Thymus (tissue), 11 donors: ENCODE results near the gene BRIP1. TPM values are rescaled to one million over a fixed set of nuclear protein-coding genes. Genes with fewer than 3 reads are reported as not detected.

ENCODE experiments used
- DNase-seq, 9 donors: peaks; one replicate each; pipeline ENCODE4 v3.0.0-alpha.2; 2013; ENCODE audit warnings: low spot score in 9 of 9, low read depth in 6 of 9, missing footprints in 1 of 9
- H3K27ac ChIP-seq, 2 donors: one replicate each; pipeline ENCODE4 v1.5.1; 2013; ENCODE audit warnings: control low read depth in 1 of 2, low read depth in 1 of 2, low read length in 1 of 2, mild to moderate bottlenecking in 1 of 2, moderate library complexity in 1 of 2
- H3K27me3 ChIP-seq, 2 donors: one replicate each; pipeline ENCODE4 v1.5.1; 2013; ENCODE audit warnings: low read length in 1 of 2; ENCODE audit not compliant: control insufficient read depth in 2 of 2, insufficient read depth in 1 of 2
- H3K36me3 ChIP-seq, 2 donors: one replicate each; pipeline ENCODE4 v1.5.1; 2013; ENCODE audit warnings: low read length in 1 of 2, mild to moderate bottlenecking in 1 of 2, moderate library complexity in 1 of 2; ENCODE audit not compliant: control insufficient read depth in 2 of 2, insufficient read depth in 2 of 2
- H3K4me1 ChIP-seq, 2 donors: one replicate each; pipeline ENCODE4 v1.5.1; 2013; ENCODE audit warnings: low read length in 2 of 2; ENCODE audit not compliant: control insufficient read depth in 2 of 2, insufficient read depth in 2 of 2
- H3K4me3 ChIP-seq, 2 donors: one replicate each; pipeline ENCODE4 v1.5.1; 2013; ENCODE audit warnings: low read length in 2 of 2, control low read depth in 1 of 2, mild to moderate bottlenecking in 1 of 2
- H3K9me3 ChIP-seq, 2 donors: one replicate each; pipeline ENCODE4 v1.5.1; 2013; ENCODE audit warnings: low read length in 1 of 2, mild to moderate bottlenecking in 1 of 2; ENCODE audit not compliant: control insufficient read depth in 2 of 2, insufficient read depth in 1 of 2
- WGBS: extraction: QIAGEN DNeasy Blood & Tissue Kit; methylation state at CpG from one replicate; pipeline ENCODE4 v1.1.7; 2013; 5-methylcytosine and 5-hydroxymethylcytosine counted together
- polyA plus RNA-seq: library from polyadenylated mRNA; stranded (reverse); fragments of 200-250 nt; gene quantifications from one replicate; pipeline ENCODE4 v1.2.3, GENCODE V29; 2013
- total RNA-seq: library from RNA; stranded (reverse); fragments of 120-200 nt; gene quantifications from one replicate; pipeline ENCODE4 v1.2.4, GENCODE V29; 2013
- donor health status: healthy.

BRIP1 gene
- total and polyA plus RNA-seq, 2 donors, result 0.68 to 11.5 TPM

DNA sequence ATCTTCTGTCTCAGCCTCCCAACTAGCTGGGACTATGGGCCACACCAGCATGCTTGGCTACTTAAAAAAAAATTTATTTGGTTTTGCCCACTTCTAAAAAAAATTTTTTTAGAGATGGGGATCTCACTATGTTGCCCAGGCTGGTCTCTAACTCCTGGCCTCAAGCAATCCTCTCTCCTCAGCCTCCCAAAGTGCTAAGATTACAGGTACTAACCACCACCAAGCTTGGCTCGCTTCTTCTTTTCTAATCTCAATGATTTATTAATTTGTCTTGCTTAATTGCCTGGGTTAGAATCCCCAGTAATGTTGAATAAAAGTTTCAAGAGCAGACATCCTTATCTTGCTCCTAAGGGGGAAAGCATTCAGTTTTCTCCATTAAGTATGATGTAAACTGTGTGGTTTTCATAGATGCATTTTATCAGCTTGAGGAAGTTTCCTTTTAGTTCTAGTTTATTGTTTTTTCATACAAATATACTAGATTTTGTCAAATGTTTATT, 206.6 kb downstream of the BRIP1 start:
- no peak for DNase-seq
- Histone ChIP-seq H3K27me3 (no peaks in the 10 kb centered on the region), H3K9me3 (no peaks in the 10 kb centered on the region), H3K4me3 (no peak overlapping the region), H3K27ac (no peak overlapping the region), H3K36me3 (no peaks in the 10 kb centered on the region), H3K4me1 (no peaks in the 10 kb centered on the region)
- WGBS, result 93% methylated on average over 1 of the region's 1 CpG

DNA sequence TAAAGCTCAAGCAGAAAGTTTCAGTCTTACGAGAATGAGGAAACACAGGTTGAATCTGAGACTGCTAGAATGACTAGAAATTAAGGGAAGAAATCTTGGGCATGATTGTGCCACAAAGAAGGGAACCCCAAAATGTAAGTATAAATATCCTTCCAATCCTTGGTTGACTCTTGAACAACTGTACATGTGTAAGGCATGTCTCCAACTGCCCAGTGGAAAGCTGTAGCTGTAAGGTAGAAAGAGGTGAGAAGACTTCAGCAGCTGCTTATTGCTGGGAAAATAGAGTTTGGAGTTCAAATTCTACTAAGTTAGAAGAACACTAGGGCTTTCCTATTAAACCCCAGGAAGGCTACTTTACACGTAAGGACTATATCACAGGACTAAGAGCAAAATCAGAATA, 212.6 kb downstream of the BRIP1 start:
- Histone ChIP-seq H3K4me3 (no peak overlapping the region), H3K9me3 (no peaks in the 10 kb centered on the region), H3K27me3 (no peaks in the 10 kb centered on the region), H3K36me3 (no peaks in the 10 kb centered on the region), H3K4me1 (no peaks in the 10 kb centered on the region), H3K27ac (no peak overlapping the region)
- 96% methylated on average over 2 of the region's 2 CpGs for WGBS
- DNase-seq, result no peak

GRCh38 chr17:61648587-61648986, 214.7 kb downstream of the BRIP1 start:
- peaks cover 0 to 3% of the 10 kb centered on the region in 2 donors for H3K27me3 ChIP-seq
- no peaks in the 10 kb centered on the region for H3K9me3 ChIP-seq
- H3K4me3 ChIP-seq, result no peak overlapping the region
- DNase-seq, result no peak
- H3K36me3 ChIP-seq, result no peaks in the 10 kb centered on the region
- WGBS, result 83% methylated on average over 1 of the region's 1 CpG
- H3K4me1 ChIP-seq, result no peaks in the 10 kb centered on the region
- no peak overlapping the region for H3K27ac ChIP-seq

GRCh38 chr17:61647047-61647446, 216.3 kb downstream of the BRIP1 start:
- H3K4me1 ChIP-seq, result no peaks in the 10 kb centered on the region
- H3K36me3 ChIP-seq, result no peaks in the 10 kb centered on the region
- no peak for DNase-seq
- H3K4me3 ChIP-seq, result no peak overlapping the region
- peaks cover 0 to 4% of the 10 kb centered on the region in 2 donors for H3K27me3 ChIP-seq
- H3K27ac ChIP-seq, result no peak overlapping the region
- 96% methylated on average over 2 of the region's 2 CpGs for WGBS
- no peaks in the 10 kb centered on the region for H3K9me3 ChIP-seq

DNA sequence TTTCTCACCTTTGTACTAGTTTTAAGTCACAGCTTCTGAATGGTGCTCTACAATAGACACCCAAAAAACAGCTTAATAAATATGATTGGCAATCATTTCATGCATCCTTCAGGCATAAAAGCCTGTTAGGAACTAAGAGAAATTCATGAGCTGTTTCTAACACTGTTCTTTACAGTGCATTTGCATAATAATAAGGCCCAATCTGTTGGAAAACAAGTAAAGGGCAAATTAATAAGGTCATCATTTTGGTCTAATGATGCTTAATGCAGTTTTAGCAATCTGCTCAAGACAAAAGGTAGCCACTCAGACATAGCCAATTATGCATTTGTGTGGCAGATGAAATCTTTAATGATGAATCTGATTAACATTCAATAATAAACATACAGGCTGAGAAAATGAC, 216.8 kb downstream of the BRIP1 start:
- DNase-seq, result no peak
- Histone ChIP-seq H3K27me3 (peaks cover 0 to 4% of the 10 kb centered on the region in 2 donors), H3K36me3 (no peaks in the 10 kb centered on the region), H3K4me1 (no peaks in the 10 kb centered on the region), H3K27ac (no peak overlapping the region), H3K9me3 (no peaks in the 10 kb centered on the region), H3K4me3 (no peak overlapping the region)

GRCh38 chr17:61645920-61646319, 217.4 kb downstream of the BRIP1 start:
- Histone ChIP-seq H3K4me3 (no peak overlapping the region), H3K27me3 (peaks cover 0 to 4% of the 10 kb centered on the region in 2 donors), H3K27ac (no peak overlapping the region), H3K36me3 (no peaks in the 10 kb centered on the region), H3K4me1 (no peaks in the 10 kb centered on the region), H3K9me3 (no peaks in the 10 kb centered on the region)
- 97% methylated on average over 3 of the region's 3 CpGs for WGBS
- no peak for DNase-seq

DNA sequence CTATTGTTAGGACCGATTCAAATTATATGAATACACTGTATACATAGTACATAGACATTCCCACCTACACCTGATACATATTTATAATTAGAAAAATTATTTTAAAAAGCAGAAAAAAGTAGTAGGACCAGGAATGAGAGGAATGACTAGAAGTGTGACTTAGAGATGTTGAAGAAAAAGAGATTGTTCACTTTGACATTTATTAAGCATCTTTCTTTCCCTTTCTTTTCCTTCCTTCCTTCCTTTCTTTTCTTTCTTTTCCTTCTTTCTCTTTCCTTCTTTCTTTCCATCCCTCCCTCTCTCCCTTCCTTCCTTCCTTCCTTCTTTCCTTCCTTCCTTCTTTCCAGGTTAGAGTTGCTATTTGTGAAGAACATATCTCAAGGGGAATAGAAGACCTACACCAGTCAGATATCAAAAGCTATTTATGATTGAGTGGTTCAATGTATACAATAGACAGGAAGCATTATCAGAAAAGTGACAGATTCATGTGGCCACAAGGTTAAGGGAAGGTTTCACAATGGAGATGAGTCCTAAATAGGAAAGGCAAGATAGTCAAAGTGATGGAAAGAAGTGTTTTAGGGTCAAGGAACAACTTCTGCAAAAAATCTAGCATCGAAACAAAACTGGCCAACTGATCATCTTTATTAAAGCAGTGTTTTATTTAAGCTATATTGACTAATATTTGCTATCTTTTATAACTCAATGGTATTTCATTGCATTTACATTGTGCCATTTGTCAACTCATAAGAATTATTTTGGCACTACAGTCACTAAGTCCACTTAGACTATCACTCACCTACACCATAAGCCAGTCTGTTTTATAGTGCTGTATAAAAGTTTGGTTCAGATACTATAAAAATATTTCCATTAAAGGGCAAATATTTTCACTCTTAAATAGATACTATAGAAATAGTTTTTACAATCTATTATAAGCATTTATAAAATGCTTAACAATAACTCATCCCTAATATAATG, 218.2 kb downstream of the BRIP1 start:
- Histone ChIP-seq H3K4me1 (no peaks in the 10 kb centered on the region), H3K4me3 (no peak overlapping the region), H3K27me3 (peaks cover 0 to 4% of the 10 kb centered on the region in 2 donors), H3K36me3 (no peaks in the 10 kb centered on the region), H3K27ac (no peak overlapping the region), H3K9me3 (no peaks in the 10 kb centered on the region)
- no peak for DNase-seq
- 99% methylated on average over 2 of the region's 2 CpGs for WGBS

- Histone ChIP-seq H3K4me3 (no peak overlapping the region), H3K27me3 (peaks cover 0 to 4% of the 10 kb centered on the region in 2 donors), H3K4me1 (no peaks in the 10 kb centered on the region), H3K9me3 (no peaks in the 10 kb centered on the region), H3K27ac (no peak overlapping the region), H3K36me3 (no peaks in the 10 kb centered on the region)
- WGBS, result 99% methylated on average over 2 of the region's 2 CpGs
- no peak for DNase-seq
These were observed 220.6 kb downstream of the BRIP1 start for GRCh38 chr17:61642768-61643167.

DNA sequence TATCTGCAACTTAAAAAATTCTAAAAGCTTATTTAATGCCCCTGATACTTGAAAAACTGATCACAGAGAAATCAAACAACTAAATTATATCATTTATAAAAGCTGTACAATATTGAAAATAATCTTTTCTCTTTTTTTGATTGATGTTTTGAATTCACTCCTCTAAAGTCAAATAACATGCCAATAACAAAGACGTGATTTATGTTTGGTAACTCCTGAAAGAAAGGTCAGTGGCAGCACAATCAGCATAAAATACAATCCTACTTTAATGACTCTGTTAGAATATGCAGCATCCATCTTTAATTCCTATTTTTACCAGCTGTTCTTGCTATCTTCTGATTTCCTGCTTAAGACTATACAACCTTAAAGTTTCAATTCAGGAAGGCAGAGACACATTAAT, 221.6 kb downstream of the BRIP1 start:
- no peak overlapping the region for H3K27ac ChIP-seq
- H3K4me1 ChIP-seq, result no peaks in the 10 kb centered on the region
- H3K36me3 ChIP-seq, result no peaks in the 10 kb centered on the region
- no peaks in the 10 kb centered on the region for H3K9me3 ChIP-seq
- peaks cover 0 to 4% of the 10 kb centered on the region in 2 donors for H3K27me3 ChIP-seq
- WGBS, result 94% methylated on average over 1 of the region's 1 CpG
- H3K4me3 ChIP-seq, result no peak overlapping the region
- no peak for DNase-seq
